IMR-90 (cell line): ENCODE results near the gene CRTAP. TPM values are rescaled to one million over a fixed set of nuclear protein-coding genes. Genes with fewer than 3 reads are reported as not detected.

Experiments used
- ATAC-seq: fragments of 200-7000 bp; cut with Tn5 transposase; 2 replicates; pipeline ENCODE4 v1.9.1; 2020; ENCODE audit warnings: low read depth, mild to moderate bottlenecking, moderate library complexity
- BruUV-seq: library from RNA; stranded (reverse); fragments of 400-500 nt; replicated peaks from 2 replicates; lab custom pipeline; 2021; lab: Mats Ljungman, UMichigan
- CTCF ChIA-PET: fragments of 300-600 bp; formaldehyde crosslinking; extraction: SDS; loops from one replicate; lab custom pipeline; 2021; ENCODE audit warnings: antibody characterized with exemption; lab: Yijun Ruan, JAX
- POLR2A ChIA-PET: fragments of 300-600 bp; sonication (Branson Sonifier 250); formaldehyde crosslinking; loops from one replicate; lab custom pipeline; 2022; ENCODE audit warnings: antibody characterized with exemption; ENCODE audit not compliant: unreplicated experiment; lab: Charles Lee
- DNase-seq: peaks from one replicate; pipeline ENCODE4 v3.0.0; 2013
- H2AFZ ChIP-seq: replicated peaks from 2 replicates; pipeline ENCODE3; 2013; ENCODE audit warnings: low read length, mild to moderate bottlenecking; ENCODE audit not compliant: poor library complexity
- H2AK5ac ChIP-seq: 2 replicates; pipeline ENCODE4 v1.6.1; 2013; ENCODE audit warnings: low read depth, low read length, inconsistent platforms
- H2AK9ac ChIP-seq: replicated peaks from 2 replicates; pipeline ENCODE3; 2013; ENCODE audit warnings: mild to moderate bottlenecking, low read depth, low read length, moderate library complexity; ENCODE audit not compliant: poor library complexity
- H2BK120ac ChIP-seq: 2 replicates; pipeline ENCODE4 v1.6.1; 2013; ENCODE audit warnings: low read depth, low read length, inconsistent platforms
- H2BK15ac ChIP-seq: 3 replicates; pipeline ENCODE4 v1.6.1; 2013; ENCODE audit warnings: low read depth, low read length, inconsistent platforms
- H2BK20ac ChIP-seq: 2 replicates; pipeline ENCODE4 v1.6.1; 2013; ENCODE audit warnings: low read depth, mild to moderate bottlenecking, inconsistent platforms, low read length, moderate library complexity
- H2BK5ac ChIP-seq: 2 replicates; pipeline ENCODE4 v1.6.1; 2013; ENCODE audit warnings: mild to moderate bottlenecking, low read depth, low read length, inconsistent platforms; ENCODE audit not compliant: poor library complexity, severe bottlenecking
- H3K14ac ChIP-seq: replicated peaks from 2 replicates; pipeline ENCODE4 v1.6.1; 2013; ENCODE audit warnings: low read depth, low read length, inconsistent platforms
- H3K18ac ChIP-seq: 2 replicates; pipeline ENCODE4 v1.6.1; 2013; ENCODE audit warnings: low read depth, low read length, control low read depth
- H3K23ac ChIP-seq: 2 replicates; pipeline ENCODE4 v1.6.1; 2013; ENCODE audit warnings: low read depth, low read length, inconsistent platforms
- H3K27ac ChIP-seq: 2 replicates; pipeline ENCODE4 v1.5.1; 2013; ENCODE audit warnings: mild to moderate bottlenecking, control low read depth, low read length; ENCODE audit not compliant: insufficient read depth
- H3K27me3 ChIP-seq: 2 replicates; pipeline ENCODE4 v1.6.1; 2013; ENCODE audit warnings: low read length; ENCODE audit not compliant: control insufficient read depth, insufficient read depth
- H3K36me3 ChIP-seq: 2 replicates; pipeline ENCODE4 v1.6.1; 2013; ENCODE audit warnings: low read length, mixed read lengths; ENCODE audit not compliant: control insufficient read depth, insufficient read depth
- H3K4ac ChIP-seq: 2 replicates; pipeline ENCODE4 v1.6.1; 2013; ENCODE audit warnings: low read depth, low read length, inconsistent platforms
- H3K4me1 ChIP-seq: 2 replicates; pipeline ENCODE4 v1.6.1; 2013; ENCODE audit warnings: low read length, mixed read lengths; ENCODE audit not compliant: control insufficient read depth, insufficient read depth
- H3K4me2 ChIP-seq: 2 replicates; pipeline ENCODE4 v1.6.1; 2013; ENCODE audit warnings: low read depth, mild to moderate bottlenecking, control low read depth, low read length, moderate library complexity
- H3K4me3 ChIP-seq: 2 replicates; pipeline ENCODE4 v1.5.1; 2013; ENCODE audit warnings: low read depth, mild to moderate bottlenecking, control low read depth, low read length, moderate library complexity; ENCODE audit not compliant: insufficient read depth
- H3K56ac ChIP-seq: 2 replicates; pipeline ENCODE4 v1.6.1; 2013; ENCODE audit warnings: low read length, inconsistent platforms; ENCODE audit not compliant: insufficient read depth; ENCODE audit errors: extremely low read depth
- H3K79me1 ChIP-seq, 2 experiments: 2 replicates each; pipeline ENCODE4 v1.6.1; 2013; ENCODE audit warnings: low read length in 2 of 2, inconsistent platforms in 1 of 2, low read depth in 1 of 2
- H3K9ac ChIP-seq: 2 replicates; pipeline ENCODE4 v1.6.1; 2013; ENCODE audit warnings: low read depth, low read length, control low read depth
- H3K9me1 ChIP-seq: 2 replicates; pipeline ENCODE4 v1.6.1; 2013; ENCODE audit warnings: low read length, inconsistent platforms; ENCODE audit not compliant: insufficient read depth
- H3K9me3 ChIP-seq: 2 replicates; pipeline ENCODE4 v1.6.1; 2013; ENCODE audit warnings: low read length; ENCODE audit not compliant: control insufficient read depth, insufficient read depth
- H4K20me1 ChIP-seq: 2 replicates; pipeline ENCODE4 v1.6.1; 2013; ENCODE audit warnings: low read length, inconsistent platforms; ENCODE audit not compliant: insufficient read depth
- H4K5ac ChIP-seq: 2 replicates; pipeline ENCODE4 v1.6.1; 2013; ENCODE audit warnings: mild to moderate bottlenecking, low read depth, low read length, control low read depth
- H4K8ac ChIP-seq, 2 experiments: 2 replicates each; pipeline ENCODE4 v1.6.1; 2013; ENCODE audit warnings: low read depth in 2 of 2, low read length in 2 of 2, control low read depth in 1 of 2, inconsistent platforms in 1 of 2
- H4K91ac ChIP-seq: 2 replicates; pipeline ENCODE4 v1.6.1; 2013; ENCODE audit warnings: low read depth, low read length, inconsistent platforms; ENCODE audit not compliant: insufficient read depth
- ELK1 ChIP-seq: fragments of 150-350 bp; IDR thresholded peaks from 2 replicates; pipeline ENCODE4 v1.6.1; 2016; ENCODE audit warnings: low read depth, mild to moderate bottlenecking, low read length, moderate library complexity, borderline replicate concordance
- MAZ ChIP-seq: IDR thresholded peaks from 2 replicates; pipeline ENCODE4 v1.6.1; 2012; ENCODE audit warnings: low read depth, mild to moderate bottlenecking, low read length, improper control_type of control experiment, moderate library complexity, borderline replicate concordance
- WGBS, 2 experiments: methylation state at CpG; one replicate each; pipeline versions ENCODE4 v1.1.5 to v1.1.7; 2013; ENCODE audit warnings: missing lambda C conversion rate in 2 of 2; ENCODE audit not compliant: insufficient read length in 1 of 2; ENCODE audit errors: extremely low coverage in 2 of 2; 5-methylcytosine and 5-hydroxymethylcytosine counted together
- dilution Hi-C: fragments of 300-500 bp; cut with HindIII; formaldehyde crosslinking; loops from one replicate; pipeline ENCODE4 v1.14.3; 2018; ENCODE audit warnings: low sequenced_read_pairs; ENCODE audit not compliant: unreplicated experiment
- in situ Hi-C: fragments of 300-500 bp; cut with MboI; formaldehyde crosslinking; loops from 3 replicates; pipeline ENCODE4 v1.14.3; 2019; ENCODE audit warnings: low sequenced_read_pairs, inconsistent platforms, mixed read lengths
- intact Hi-C: fragments of 100-400 bp; cut with micrococcal nuclease; formaldehyde crosslinking; loops from 2 replicates; pipeline ENCODE4 v1.10.0; 2022
- polyA plus RNA-seq, 3 experiments: library from polyadenylated mRNA; depleted of rRNA; stranded (reverse); fragments of >200 nt; gene quantifications; 2 replicates each; pipeline ENCODE4 v1.2.3, GENCODE V29; 2012; ENCODE audit warnings: low replicate concordance in 1 of 3
- total RNA-seq: library from RNA; depleted of rRNA; stranded (reverse); fragments of >200 nt; gene quantifications from 2 replicates; pipeline ENCODE4 v1.2.3, GENCODE V29; 2012

The CRTAP gene
- total and polyA plus RNA-seq, 2 of the 4 experiments (the other 2 are of a cell fraction) = 108 to 205 TPM

DNA sequence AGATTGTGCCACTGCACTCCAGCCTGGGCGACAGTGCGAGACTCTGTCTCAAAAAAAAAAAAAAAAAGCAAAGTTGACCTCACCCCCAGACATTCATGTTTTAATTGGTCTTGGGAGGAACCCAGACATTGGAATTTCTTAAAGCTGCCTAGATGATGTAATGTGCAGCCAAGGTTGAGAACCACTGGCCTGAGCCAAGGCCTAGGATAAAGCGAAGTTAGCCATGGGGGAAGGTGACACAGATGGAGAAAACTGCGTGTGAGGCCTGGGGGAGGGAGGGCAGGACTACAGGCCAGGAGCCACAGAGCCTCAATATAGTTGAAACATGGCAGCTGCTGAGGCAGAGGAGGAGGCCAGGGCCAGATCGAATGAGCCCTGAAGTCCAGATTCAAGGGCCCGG lies 37.8 kb upstream of the CRTAP start:
- no peak for TF ChIP-seq ELK1
- TF ChIP-seq MAZ = no peak
- no peak overlapping the region for H2AFZ ChIP-seq
- H4K8ac ChIP-seq = no peak overlapping the region
- H3K79me1 ChIP-seq = peaks cover 14 to 39% of the 10 kb centered on the region in 2 experiments
- H3K4ac ChIP-seq = no peak overlapping the region
- no peak overlapping the region for H2BK5ac ChIP-seq
- no peak overlapping the region for H3K27ac ChIP-seq
- H4K91ac ChIP-seq = no peak overlapping the region
- H3K9me1 ChIP-seq = peaks cover 7% of the 10 kb centered on the region; the same call in 1 of the 2 replicates
- H3K9me3 ChIP-seq = no peaks in the 10 kb centered on the region
- H2AK5ac ChIP-seq = no peak overlapping the region
- ChIA-PET CTCF (interaction anchor here (1.3 kb wide), 1 partner anchor 10 kb away, joined by 4 read pairs; no protein-coding TSS in a partner anchor), POLR2A (no interaction called here)
- peaks cover 17% of the 10 kb centered on the region; the same call in 1 of the 2 replicates for H4K20me1 ChIP-seq
- no peak overlapping the region for H3K23ac ChIP-seq
- H3K4me3 ChIP-seq = no peak overlapping the region
- H3K56ac ChIP-seq = no peak overlapping the region
- dilution Hi-C loops = no loop called here
- no peak overlapping the region for H2BK15ac ChIP-seq
- no peak overlapping the region for H3K18ac ChIP-seq
- H3K27me3 ChIP-seq = no peaks in the 10 kb centered on the region
- ATAC-seq (no peak), DNase-seq (no peak)
- no peaks in the 10 kb centered on the region for H3K4me1 ChIP-seq
- H3K9ac ChIP-seq = no peak overlapping the region
- H3K36me3 ChIP-seq = peaks cover 8% of the 10 kb centered on the region; the same call in 1 of the 2 replicates
- no peak overlapping the region for H4K5ac ChIP-seq
- H3K14ac ChIP-seq = no peak overlapping the region
- in situ Hi-C loops = no loop called here
- WGBS, 2 experiments = 92% methylated on average over 2 of the region's 6 CpGs; no CpG with 5 or more reads in 1 of the 2 experiments
- BruUV-seq = no TSS peak
- intact Hi-C loops = loop anchor here (10.0 kb wide), 1 partner anchor 341 kb away; no protein-coding TSS in a partner anchor
- H2BK120ac ChIP-seq = no peak overlapping the region
- H2AK9ac ChIP-seq = peak overlapping the region; percentile 52
- no peak overlapping the region for H3K4me2 ChIP-seq
- no peak overlapping the region for H2BK20ac ChIP-seq
